Skeletal muscle cell (primary cell): ENCODE data around the gene ASXL1.

Source experiments
- DNase-seq: peaks from one replicate; pipeline ENCODE4 v3.0.0-alpha.2; 2010; ENCODE audit warnings: low read depth
- H3K4me3 ChIP-seq: 2 replicates; pipeline ENCODE4 v1.5.1; 2011; ENCODE audit warnings: low read depth, mild to moderate bottlenecking, control low read depth, low read length, moderate library complexity

The ASXL1 gene

DNA sequence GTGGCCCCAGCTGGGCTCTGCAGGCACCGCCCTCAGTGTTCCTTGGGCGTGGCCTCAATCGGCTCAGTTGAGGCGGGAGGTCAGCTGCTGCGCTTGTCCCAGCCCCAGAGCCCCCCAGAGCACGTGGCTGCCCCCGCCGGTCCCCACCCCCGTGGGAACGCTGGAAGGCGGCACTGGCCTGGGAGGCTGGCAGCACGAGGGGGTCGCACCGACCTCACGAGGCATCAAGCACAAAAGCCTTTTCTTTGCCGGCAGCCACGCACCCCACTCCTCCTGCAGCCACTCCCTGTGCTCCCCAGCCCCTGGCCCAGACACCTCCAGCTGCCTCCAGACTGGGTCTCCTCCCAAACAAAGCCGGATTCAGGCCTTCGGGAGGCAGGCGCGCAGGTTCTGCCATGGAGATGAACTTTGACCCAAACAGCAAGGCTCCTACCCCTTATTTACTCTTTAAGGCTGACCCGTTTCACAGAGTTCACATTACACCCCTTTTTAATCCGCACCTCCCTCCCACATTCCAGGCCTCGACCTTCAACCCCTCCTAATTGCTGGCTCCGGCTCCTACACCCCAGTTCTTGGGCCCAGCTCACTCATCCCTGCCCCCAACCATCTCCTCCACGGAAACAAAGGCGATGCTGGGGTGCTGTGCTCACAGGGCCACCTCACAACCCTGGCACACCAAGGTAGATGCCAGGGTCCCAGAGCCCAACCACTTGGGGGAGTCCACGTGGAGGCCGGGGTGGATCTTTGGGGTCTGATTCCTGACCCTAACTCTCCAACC lies 115.3 kb downstream of the ASXL1 start:
- no peak for DNase-seq
- no peak overlapping the region for H3K4me3 ChIP-seq

DNA sequence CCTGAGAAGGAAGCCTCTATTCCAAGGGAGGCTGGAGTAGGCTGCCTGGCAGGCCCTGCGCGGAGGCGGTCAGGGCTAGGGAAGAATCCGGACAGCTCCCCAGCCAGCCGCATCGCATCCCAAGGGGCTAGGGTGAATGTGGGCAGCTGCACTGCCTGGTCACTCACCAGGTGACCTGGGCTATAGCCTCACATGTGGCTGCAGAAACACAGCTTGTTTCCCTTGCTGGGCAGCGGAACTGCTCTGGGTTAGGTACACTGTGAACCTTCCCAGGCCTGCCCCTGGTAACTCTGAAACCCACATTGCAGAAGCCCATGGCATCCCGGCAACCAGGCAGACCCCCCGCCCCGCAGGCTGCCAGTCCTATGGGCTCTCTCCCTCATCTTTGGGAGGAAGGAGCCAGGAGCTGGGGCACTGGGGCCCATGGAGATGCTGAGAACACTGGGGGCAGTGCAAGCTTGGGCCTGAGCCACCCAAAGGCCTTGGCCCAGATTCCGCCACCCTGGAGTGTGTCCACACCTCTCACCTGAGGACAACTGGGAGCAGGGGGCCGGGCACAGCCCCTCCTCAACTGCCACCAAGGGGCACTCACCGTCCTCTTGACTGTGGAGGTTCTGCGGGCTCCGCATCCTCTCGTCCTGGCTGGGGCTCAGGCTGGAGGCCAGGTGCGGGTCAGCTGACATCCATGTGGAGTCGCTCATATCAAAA lies 116.0 kb downstream of the ASXL1 start:
- peak overlapping the region; percentile 33 for H3K4me3 ChIP-seq
- no peak for DNase-seq

DNA sequence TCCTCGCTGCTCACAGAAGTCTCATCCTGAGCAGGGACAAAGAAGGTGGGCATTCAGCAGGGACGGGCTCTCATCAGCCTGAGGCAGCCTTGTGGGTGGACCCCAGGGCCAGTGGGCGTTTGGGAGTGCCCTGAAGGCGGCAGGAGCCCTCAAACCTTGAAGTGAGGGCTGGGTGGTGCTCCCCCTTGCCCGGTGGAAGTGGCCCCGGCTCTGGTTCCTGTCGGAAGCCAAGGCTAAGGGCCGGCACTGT lies 116.5 kb downstream of the ASXL1 start:
- DNase-seq: no peak
- H3K4me3 ChIP-seq: peak overlapping the region; percentile 33

DNA sequence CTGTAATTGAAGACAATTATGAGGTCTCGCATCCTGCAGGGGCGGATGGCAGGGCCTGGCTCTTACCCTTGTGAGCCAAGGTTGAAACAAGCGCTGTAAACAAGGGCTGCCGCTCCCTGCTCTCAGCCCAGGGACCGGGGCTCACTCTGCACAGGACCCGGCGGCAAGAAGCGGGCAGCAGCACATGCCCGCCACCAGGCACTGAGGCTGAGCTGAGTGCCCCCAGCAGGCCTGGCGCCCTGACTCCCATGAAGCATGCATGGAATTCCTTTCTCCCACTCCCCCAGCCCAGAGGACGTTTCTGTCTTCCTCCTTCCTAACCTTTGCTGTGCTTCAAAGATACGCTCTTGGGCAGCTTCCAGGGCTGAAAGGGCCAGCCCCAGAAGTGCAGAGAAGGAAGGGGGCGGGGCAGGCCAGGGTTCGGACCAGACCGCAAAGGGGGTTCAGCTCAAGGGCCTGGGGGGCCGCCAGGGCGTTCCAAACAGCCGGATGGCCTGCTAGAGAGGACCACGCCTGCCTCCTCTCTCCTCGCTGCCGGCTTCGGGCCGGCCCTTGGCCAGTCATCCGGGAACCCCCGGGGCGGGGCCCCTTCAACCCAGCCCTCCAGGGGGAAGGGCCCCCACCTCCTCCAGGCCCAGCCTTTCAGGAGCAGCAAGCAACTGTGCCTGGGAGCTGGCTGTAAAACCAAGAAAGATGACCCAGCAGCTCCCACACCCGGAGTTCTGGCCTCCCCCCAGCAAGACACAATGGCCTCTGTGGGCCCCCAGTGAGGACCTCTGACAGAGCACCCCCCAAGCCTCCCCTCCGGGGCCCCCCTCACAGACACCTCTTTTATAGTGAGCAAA lies 117.1 kb downstream of the ASXL1 start:
- peak; percentile 91 for DNase-seq
- peak overlapping the region; percentile 33 for H3K4me3 ChIP-seq

DNA sequence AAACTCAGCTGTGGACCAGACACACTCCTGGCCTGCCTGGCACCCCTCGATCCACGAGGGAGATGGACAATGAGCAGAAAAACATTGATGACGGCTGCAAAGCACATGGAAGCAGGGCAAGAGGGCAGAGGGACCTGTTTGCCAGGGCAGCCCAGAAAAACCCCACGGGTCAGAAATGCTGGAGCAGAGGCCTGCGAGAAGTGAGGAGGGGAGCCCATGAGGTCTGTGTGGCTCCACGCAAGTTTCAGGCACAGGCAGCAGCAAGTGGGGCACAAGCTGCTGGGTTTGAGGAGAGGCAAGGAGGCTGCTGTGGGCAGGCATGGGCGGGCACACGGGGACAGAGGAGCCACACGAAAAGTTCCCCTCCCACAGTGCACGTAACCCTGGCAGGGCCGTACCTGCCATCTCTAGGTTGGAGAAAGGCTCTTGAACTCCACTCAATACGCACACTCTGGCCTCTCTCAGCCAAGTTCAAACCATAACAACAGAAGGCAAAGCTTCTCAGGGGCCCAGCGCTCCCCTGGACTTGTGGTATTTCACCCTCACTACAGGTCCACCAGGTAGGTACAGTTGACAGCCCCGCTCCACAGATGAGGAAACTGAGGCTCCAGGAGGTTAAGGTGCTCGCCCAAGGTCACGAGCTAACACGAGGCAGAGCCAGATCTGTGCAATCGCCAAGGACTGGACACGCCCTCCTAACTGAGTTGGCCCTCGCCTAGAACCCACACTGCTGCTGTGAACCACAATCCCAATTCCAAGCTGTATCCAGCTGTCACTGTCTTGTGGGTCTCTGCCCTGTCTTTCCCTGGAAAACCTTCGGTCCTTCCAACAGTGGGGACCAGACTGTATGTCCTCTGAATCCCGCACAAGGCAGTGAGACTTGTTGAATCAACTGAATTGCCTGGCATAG lies 118.8 kb downstream of the ASXL1 start:
- H3K4me3 ChIP-seq: no peak overlapping the region
- DNase-seq: no peak

DNA sequence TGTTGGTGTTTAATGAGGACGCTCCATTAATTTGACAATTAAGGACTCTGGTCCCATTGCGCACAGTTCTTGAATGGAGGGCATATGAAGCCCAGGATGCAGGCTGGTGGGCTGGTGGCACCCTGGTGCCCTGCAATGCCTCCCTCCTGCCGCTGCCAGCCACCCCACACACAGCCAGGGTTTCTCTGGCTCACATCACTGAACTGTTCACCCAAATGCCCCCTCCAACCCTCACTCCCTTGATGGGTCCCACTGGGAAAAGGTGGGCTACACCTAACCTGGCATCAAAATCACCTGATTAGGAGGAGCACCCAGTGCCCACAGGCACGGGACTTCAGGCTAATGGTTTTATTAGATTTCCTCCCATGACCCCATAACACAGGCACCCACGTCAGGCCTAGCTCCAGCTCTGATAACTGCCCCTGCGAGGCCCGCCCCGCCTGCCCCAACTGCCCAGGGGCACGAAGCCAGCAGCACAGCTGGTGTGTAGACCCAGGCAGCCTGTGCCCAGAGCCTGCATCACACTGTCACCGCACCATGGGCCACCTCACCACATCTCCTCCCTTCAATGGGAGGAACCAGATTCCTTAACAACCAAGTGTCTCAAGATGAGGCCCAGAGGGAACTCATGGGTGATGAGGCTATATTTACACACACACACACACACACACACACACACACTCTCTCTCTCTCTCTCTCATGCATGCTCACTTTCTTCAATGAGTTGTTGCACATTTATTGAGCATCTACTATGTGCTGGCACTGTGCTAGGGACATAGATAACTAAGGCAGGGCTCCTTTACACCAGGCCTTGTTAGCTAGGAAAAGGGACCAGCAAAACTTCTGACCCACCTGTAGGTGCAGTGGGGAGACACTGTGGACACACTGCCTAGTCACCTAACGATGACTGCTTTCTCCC lies 119.7 kb downstream of the ASXL1 start:
- H3K4me3 ChIP-seq: no peak overlapping the region
- no peak for DNase-seq

DNA sequence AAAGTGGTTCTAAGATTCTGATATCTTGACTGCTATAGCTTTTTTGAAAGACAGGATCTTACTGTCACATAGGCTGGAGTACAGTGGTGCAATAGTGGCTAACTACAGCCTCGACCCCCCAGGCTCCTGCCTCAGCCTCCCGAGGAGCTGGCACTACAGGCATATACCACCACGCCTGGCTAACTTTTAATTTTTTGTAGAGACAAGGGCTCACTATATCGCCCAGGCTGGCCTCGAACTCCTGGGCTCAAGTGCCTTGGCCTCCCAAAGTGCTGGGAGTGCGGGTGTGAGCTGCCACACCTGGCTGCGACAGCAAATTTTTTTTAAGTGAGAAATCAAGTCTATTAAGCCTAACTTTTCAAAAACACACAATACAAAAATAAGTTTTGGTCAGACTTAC lies 120.4 kb downstream of the ASXL1 start:
- H3K4me3 ChIP-seq: no peak overlapping the region
- no peak for DNase-seq

DNA sequence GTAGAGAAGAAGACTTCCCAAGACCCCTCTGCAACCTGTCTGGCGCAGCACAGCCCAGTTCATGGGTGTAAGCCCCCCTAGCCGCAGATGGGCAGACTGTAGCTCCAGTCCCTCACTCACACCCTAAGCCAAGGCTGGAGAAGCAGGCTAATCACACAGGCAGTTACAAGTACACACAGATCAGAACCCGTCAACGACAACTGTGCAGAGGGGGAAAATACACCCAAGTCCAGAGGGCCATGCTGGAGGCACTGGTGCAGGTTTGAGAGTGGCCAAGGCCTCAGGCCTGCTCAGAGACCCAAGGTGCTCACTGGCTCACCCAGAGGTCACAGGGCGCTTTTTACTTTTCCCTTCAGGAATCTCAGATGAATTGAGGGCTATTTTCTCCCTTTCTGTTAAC lies 120.9 kb downstream of the ASXL1 start:
- no peak overlapping the region for H3K4me3 ChIP-seq
- no peak for DNase-seq

DNA sequence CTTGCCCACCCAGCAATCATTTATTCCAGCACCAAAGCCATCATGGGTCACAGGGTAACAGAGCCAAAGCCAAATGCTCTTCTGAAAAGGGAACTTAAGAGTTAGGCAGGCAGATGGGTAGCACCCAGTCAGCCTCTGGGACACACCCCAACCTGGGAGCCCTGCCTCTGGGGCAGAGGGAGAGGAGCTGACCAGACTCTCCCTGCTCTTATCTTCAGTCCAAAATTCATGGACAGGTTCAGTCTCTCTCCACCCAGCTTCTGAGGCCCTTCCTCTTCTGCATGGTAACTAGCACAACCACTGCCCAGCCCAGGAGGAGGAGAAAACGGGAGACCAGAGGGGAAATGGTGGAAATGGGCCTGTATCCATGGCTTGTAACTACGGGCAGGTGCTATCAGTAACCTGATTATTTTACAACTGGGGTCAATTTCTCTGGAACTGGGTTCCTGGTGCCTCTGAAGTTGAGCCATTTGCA lies 121.6 kb downstream of the ASXL1 start:
- H3K4me3 ChIP-seq: no peak overlapping the region
- DNase-seq: no peak

DNA sequence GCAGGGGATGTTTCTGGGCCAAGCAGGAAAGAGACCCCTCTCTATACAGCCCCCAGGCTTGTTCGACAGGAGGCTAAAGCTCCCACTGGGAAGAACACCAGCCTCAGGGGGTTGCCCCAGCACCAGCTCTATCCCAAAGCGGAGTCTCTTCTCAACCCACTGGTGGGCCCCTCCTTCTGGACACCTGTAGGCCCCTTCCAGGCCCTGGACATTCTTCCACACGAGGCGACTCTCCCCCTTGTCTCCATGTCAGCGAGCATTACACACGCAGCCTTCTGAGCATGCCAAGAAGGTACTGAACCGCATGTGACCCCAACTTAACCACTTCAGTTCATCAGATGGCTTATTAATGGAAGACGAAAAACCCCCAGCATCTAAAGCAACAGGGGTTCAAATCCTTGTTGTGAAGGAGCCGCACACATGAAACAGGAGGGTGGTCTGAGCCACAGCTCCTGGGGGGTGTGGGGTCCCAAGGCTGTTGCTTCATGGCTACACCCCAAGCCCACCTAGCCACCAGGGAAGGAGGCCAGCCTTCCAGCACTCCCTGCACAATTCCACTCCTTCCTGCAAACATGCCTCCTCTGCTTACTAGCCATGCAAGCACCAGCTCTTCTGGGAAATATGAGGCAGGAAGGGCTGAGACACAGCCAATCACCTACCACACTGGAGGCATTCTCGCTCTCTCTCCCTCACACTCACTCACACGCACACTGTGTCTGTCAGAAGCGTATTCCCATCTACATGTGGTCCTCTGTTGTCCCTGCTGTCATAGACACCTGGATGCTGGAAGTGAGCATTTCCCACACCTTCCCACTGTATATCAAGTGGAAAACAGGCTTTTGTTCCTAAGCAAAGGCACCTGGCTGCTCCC lies 122.5 kb downstream of the ASXL1 start:
- DNase-seq: no peak
- no peak overlapping the region for H3K4me3 ChIP-seq

DNA sequence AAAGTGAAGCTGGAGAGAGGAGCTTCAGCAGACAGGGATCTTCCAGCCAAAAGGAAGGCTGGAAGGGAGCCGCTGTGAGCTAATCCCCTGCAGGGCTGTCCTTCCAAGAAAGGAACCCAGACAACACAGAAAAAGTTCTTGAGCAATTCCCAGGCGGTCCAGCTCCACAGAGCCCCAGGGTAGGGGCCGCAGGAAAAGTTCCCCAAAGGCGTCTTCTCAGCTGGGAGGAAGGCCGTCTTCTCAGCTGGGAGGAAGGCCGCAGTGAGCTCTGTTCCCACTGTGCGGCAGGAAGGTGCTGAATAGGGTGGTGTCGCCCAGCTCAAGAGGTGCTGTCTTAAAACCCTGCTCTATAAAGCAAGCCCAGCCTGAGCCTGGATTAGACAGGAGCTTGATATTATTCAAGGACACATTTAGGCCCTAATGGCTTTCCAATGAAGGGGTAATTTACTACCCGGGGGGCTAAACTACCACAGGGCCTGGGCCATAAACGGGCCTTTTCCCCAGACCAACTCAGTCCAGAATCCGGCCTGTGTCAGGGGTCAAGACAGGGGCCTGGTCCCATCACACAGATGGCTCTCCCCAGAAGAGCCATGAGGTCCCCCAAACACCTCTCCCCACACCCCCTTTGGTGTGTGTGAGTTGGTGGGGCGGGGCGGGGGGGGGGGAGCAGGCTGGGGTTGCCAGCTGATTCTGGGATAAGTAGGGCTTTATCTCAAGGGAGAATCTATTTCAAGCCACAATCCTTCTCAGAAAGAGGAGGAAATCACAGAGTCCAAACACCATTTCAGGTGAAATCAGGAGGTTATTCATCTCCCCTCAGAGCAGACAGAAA lies 123.4 kb downstream of the ASXL1 start:
- DNase-seq: no peak
- H3K4me3 ChIP-seq: peak overlapping the region; percentile 60

DNA sequence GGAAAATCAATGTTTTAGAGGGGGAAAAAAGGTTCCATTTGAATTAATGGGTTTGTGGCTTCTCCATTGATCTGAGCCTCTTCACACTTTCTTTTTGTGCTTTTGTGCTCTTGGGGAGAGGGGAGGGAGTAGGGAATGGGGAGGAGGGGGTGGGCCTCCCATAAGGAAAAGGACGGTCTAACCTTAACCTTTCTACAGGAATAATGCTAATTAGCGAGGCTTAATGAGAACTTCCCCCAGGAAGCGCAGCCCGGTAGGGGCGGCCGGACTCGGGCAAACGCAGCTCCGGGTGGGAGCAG lies 124.0 kb downstream of the ASXL1 start:
- peak overlapping the region; percentile 60 for H3K4me3 ChIP-seq

DNA sequence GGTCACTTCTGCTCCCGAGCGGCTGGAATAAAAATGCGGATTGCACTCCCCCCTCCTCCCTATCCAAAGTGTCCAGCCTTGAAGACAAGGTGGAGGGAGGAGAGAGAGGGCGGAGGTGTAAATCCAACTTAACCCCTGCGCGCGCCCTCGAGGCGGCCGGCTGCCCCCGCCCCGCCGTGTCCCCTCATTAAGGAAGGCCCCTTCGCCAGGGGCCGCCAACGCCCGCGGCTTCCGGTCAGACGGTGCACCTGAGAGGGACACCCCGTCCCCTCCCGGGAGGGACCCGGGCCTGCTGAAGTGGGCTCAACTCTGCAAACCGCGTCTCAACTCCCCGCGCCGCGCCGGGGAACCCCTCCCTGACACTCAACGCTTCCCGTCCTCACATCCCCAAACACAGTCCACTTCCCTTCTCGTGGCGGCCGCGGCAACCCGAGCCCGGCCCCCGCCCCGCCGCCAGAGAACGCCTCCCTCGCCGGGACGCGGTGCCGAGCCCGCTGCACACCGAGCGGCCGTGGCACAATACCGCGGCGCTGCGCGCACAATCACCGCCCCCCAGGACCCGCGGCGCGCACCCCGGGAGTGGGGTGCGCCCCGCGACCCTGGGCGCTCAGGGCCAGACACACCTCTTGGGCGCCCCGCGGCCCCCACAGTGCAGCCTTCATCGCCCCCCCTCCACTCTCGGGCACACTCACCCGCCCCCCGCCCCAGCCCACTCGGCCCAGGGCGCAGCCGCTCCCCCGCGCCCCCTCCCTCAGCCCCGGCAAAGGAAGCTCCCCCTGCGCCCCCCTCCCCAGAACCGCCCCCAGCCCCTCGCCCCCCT lies 124.5 kb downstream of the ASXL1 start:
- DNase-seq: no peak
- H3K4me3 ChIP-seq: peak overlapping the region; percentile 60

More for the DNA sequence above, 124.0 kb downstream of the ASXL1 start:
- no peak for DNase-seq

DNA sequence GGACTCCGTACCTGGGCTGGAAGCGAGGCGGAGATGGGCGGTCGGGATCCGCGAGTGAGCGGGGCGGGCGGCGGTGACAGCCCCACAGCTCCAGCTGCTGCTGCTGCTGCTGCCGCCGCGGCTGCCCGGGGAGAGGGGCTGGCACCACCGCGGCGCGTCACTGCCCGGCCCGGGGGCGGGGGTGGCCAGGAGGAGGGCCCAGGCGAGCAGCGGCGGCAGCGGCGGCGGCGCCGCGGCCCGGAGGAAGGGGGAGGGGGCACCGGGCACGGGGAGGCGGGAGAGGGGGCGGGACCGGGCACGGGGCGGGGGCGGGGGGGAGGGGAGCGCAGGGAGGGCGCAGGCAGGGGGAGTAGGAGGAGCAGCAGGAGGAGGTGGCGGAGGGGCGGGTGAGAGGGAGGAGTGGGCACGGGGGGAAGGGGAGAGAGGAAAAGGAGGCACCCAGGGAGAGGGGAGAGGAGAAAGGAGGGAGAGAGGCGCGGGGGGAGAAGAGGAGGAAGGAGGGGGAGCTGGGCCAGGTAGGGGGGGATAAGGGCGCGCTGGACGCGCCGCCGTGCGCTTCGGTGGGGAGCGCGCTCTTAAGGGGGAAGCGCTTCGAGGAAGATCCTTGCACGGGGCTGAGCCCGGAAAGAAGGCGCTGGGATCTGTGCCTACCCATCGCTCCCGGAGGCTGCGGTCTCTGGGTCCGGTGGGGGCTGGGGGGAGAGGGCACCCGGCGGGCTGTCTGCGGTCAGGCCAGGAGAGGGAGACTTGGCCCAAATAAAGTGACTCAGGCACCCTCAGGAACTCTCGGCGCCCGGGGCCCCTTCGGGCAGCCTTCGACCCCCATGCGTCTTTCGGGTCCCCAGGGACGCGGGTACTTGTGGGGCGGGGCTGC lies 125.5 kb downstream of the ASXL1 start:
- peak overlapping the region; percentile 68 for H3K4me3 ChIP-seq
- peak; percentile 48 for DNase-seq
